Stimulated activated effector memory CD8-positive, alpha-beta T cell treated with anti-CD3 and anti-CD28 coated beads, Interleukin-12 subunit alpha, Interleukin-12 subunit beta, amount 100 ng/mL, for 72 hours (primary cell): ENCODE measurements around the gene DCAF8L1.
"Not testable (repeated sequence)": the region's sequence is repeated elsewhere in the genome, so short reads cannot be mapped to it uniquely, and the experiment has no call there.

Experiments
- ATAC-seq: fragments of 150-1000 bp; cut with Tn5 transposase; 2 replicates; pipeline ENCODE4 v1.10.0; 2021
- DNase-seq, 2 donors: peaks; one replicate each; pipeline ENCODE4 v3.0.0; 2021 to 2022; ENCODE audit warnings: low spot score in 2 of 2
- H3K27ac Mint-ChIP-seq: one replicate; pipeline ENCODE4 v1.8.0; 2022; ENCODE audit warnings: mild to moderate bottlenecking, mixed read lengths
- H3K36me3 Mint-ChIP-seq: one replicate; pipeline ENCODE4 v1.8.0; 2022; ENCODE audit warnings: mild to moderate bottlenecking, mixed read lengths
- H3K4me1 Mint-ChIP-seq: one replicate; pipeline ENCODE4 v1.8.0; 2022; ENCODE audit warnings: mixed read lengths
- H3K4me3 Mint-ChIP-seq: one replicate; pipeline ENCODE4 v1.8.0; 2022; ENCODE audit warnings: mild to moderate bottlenecking, mixed read lengths
- H3K9me3 Mint-ChIP-seq: one replicate; pipeline ENCODE4 v1.8.0; 2022; ENCODE audit warnings: mixed read lengths

DCAF8L1 gene

GRCh38 chrX:27965348-27965747 is 15.9 kb downstream of the DCAF8L1 start:
- H3K4me1 Mint-ChIP-seq, H3K27ac Mint-ChIP-seq, H3K36me3 Mint-ChIP-seq, H3K4me3 Mint-ChIP-seq, DNase-seq, ATAC-seq: not testable (repeated sequence)
- peaks cover 11% of the 10 kb centered on the region for H3K9me3 Mint-ChIP-seq

GRCh38 chrX:27964432-27964831 is 16.8 kb downstream of the DCAF8L1 start:
- Mint-ChIP-seq H3K4me1 (no peaks in the 10 kb centered on the region), H3K36me3 (no peaks in the 10 kb centered on the region), H3K4me3 (no peak overlapping the region), H3K9me3 (peaks cover 13% of the 10 kb centered on the region), H3K27ac (no peak overlapping the region)
- ATAC-seq: no peak
- DNase-seq: no peak

GRCh38 chrX:27960410-27960809 is 20.8 kb downstream of the DCAF8L1 start:
- H3K27ac Mint-ChIP-seq, H3K9me3 Mint-ChIP-seq, H3K36me3 Mint-ChIP-seq, DNase-seq, ATAC-seq, H3K4me3 Mint-ChIP-seq, H3K4me1 Mint-ChIP-seq: not testable (repeated sequence)

GRCh38 chrX:27953171-27953570 is 28.1 kb downstream of the DCAF8L1 start:
- no peak overlapping the region for H3K27ac Mint-ChIP-seq
- DNase-seq (no peak), ATAC-seq (no peak)
- no peaks in the 10 kb centered on the region for H3K4me1 Mint-ChIP-seq
- H3K36me3 Mint-ChIP-seq: no peaks in the 10 kb centered on the region
- peaks cover 16% of the 10 kb centered on the region for H3K9me3 Mint-ChIP-seq
- H3K4me3 Mint-ChIP-seq: no peak overlapping the region

GRCh38 chrX:27933361-27933760 is 47.9 kb downstream of the DCAF8L1 start:
- Mint-ChIP-seq H3K36me3 (no peaks in the 10 kb centered on the region), H3K4me1 (no peaks in the 10 kb centered on the region), H3K9me3 (peaks cover 4% of the 10 kb centered on the region), H3K27ac (no peak overlapping the region), H3K4me3 (no peak overlapping the region)
- ATAC-seq (no peak), DNase-seq (no peak)
